ENCODE results near the gene CSNK1G2.
"Not testable (repeated sequence)": the region's sequence is repeated elsewhere in the genome, so short reads cannot be mapped to it uniquely, and the experiment has no call there.

Gene CSNK1G2

DNA sequence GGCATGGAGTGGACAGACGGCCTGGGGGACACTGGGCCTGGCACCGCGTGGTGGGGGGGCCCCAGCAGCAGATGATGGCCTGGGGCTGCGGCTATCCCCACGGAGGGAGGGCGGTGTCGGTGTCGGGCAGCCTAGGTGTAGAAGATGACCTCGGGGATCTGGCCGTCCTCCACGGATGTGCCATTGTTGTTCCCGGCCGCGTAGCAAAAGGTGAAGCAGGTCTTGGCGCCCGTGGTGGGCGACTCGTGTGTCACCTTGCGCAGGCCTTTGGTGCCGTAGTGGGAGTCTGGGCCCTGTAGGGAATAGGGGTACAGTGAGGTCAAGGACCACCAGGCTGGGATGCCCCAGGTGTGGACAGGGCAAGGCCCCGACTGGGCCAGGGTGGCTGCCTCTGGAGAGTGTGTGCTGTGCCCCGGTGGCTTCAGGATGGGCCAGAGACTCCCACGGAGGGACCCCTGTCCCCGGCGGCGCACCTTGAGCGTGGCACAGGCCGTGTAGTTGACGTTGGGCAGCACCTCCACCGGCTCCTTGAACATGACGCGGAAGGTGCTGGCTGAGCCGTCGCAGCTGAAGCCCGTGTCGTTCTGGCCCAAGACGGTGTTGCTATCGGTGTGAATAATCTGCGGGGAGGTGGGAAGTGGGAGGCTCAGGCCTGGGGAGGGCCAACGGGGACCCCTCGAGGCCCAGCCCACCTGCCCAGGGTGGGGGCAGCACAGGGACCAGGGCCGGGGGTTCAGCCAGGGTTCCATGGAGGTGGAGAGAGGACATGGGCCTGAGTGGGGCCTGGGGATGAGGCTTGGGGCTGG is 45.6 kb downstream of the CSNK1G2 start:
- no peak for DNase-seq (ENCODE audit: extremely low read depth in 1 of 2, low read depth in 1 of 2)

- DNase-seq (ENCODE audit: extremely low read depth in 1 of 2, low read depth in 1 of 2), result no peak
Observed at GRCh38 chr19:1987197-1988187, 46.5 kb downstream of the CSNK1G2 start.

- DNase-seq (ENCODE audit: extremely low read depth in 1 of 2, low read depth in 1 of 2), result not testable (repeated sequence)
Observed at GRCh38 chr19:1988464-1988863, 47.5 kb downstream of the CSNK1G2 start.

DNA sequence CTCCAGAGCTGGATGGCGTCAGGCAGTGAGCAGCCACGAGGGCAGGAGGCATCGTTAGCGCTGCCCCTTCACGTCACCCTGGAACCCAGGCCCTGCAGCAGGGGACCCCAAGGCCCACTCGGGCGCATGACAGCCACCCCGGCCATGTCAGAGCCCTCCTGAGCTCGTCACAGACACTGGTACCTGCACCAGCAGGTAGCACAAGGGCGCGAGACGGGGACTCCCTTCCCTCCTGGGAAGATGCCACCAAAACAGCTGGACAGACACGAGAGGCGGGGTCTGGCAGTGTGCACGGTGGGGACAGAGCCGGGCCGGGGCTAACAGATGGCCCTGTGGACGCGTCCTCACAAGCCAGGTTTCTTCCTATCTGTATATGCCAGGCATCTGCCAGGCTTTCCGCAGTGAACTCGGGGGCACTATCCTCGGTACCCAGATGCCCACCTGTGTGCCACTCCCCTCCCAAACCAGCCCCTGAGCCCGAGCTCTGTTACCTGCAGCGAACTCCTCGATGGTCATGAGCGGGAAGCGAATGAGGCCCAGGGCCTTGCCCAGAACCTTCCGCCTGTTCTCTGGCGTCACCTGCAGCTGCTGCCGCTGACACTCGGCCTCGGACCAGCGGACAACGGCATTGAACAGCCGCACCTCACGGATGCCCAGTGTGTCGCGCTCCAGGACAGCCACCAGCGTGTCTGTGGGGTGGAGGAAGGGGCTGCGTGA is 48.7 kb downstream of the CSNK1G2 start:
- DNase-seq (ENCODE audit: extremely low read depth in 1 of 2, low read depth in 1 of 2), result no peak

DNA sequence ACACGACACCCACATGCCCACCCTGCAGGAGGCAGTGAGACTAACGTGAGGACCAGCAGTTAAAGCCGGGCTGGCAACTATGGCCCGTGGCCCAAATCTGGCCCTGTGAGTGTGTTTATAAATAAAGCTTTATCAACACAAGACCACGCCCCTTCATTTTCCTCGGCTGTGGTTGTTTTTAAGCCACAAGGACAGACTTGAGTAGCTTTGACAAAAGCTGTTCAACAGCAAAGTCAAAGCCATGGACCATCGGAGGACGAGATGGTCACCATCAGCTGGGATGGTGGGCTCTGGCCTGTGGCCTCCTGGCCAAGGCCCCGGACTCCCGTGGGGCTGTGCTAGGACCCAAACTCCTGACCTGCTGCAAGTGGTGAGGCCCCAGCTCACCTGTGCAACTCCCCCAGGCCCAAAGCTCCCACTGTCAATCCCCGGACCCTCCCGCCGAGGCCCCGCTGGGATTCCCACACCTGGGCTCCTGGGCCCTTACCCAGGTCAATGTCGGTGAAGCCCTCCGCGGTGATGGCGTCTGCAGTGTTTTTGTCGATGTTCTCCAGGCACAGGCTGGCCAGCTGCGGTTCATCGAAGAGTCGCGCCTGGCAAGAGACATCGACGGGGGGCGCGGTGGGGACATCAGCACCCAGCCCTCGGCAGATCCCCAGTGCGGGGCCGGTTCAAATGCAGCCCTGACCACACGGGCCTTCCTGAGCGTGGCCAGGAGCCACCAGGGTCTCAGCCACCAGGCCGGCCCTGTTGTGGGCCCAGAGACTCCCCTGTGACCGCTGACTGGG is 49.5 kb downstream of the CSNK1G2 start:
- DNase-seq (ENCODE audit: extremely low read depth in 1 of 2, low read depth in 1 of 2), result no peak

DNA sequence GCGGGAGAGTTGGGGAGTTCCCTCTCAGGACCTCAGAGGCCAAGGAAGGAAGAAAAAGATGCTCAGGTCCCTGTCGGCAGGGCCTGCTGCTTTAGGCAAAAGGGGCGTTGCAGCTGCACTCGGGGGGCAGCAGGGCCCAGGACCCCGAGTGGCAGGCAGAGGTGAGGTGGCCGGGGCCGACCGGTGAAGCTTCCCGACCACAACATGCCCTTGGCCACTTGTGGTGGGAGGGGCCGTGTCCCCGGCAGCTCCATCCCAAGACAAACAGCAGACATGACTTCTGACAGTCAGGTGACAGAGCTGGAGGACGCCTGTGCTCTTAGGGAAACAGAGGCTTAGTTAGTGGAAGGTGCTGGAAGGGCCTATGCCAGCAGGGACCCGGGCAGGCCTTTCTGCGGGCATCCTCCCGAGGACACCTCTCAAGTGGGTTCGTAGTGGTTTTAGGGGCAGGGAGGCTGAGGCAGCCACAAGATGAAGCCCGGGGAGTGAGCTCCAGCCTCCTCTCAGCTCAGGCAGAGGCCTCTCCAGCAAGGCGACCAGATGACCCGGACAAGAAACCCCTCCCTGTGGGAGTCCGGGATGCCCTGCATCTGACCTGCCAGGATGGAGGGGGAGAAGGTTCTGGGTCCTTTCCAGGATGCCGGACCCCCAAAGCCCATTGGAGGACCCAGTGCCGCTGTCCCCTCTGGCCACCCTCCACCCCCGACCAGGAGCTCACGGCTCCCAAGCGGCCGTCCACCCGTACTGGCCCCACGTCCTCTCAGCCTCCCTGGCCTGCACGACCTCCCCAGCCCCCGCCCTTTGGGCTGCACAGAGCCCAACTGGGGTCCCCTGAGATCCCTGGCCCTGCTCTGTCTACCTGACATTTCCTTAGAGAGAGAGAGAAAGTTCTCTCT is 50.3 kb downstream of the CSNK1G2 start:
- DNase-seq (ENCODE audit: extremely low read depth in 1 of 2, low read depth in 1 of 2), result no peak

GRCh38 chr19:1992759-1993260 is 51.8 kb downstream of the CSNK1G2 start:
- DNase-seq (ENCODE audit: extremely low read depth in 1 of 2, low read depth in 1 of 2), result no peak

GRCh38 chr19:1997353-1998233 is 56.6 kb downstream of the CSNK1G2 start:
- no peak for DNase-seq (ENCODE audit: extremely low read depth in 1 of 2, low read depth in 1 of 2)

DNA sequence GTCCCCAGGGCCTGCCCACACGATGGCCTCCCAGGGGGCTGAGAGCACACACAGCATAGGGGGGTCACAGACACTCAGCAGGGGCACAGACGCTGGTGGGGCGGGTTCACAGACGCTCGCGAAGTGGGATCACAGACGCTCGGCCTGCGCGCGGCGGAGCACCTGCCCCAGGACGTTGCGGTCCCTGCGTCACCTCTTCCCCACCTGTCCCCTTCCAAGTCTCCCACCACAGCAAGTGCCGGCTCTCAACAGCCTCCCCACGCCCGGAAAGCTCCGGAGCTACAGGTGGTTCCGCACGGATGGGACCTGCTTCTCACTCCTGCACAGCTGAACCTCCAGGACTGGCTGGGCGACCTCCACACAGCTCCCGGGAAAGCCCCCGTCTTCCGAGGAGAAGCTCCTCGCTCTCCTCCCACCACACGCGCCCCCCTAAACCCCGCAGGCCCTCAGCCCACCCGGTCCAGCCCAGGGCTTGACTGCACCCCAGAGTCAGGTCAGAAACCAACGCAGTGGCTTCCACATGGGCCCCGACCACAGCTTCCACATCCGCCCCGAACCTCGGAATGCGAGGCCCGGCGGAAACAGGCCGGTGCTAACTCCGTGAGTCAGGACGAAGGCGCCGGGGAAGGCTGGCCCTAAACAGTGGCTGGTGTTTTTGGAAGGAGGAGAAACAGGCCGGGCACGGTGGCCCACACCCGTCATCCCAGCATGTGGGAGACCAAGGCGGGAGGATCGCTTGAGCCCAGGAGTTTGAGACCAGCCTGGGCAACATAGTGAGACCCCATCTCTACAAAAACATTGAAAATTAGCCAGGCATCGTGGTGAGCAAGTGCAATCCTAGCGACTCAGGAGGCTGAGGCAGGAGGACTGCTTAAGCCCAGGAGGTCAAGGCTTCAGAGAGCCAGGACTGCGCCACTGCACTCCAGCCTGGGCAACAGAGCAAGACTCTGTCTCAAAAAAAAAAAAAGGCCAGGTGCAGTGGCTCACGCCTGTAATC is 58.0 kb downstream of the CSNK1G2 start:
- no peak for DNase-seq (ENCODE audit: extremely low read depth in 1 of 2, low read depth in 1 of 2)

- no peak for DNase-seq (ENCODE audit: extremely low read depth in 1 of 2, low read depth in 1 of 2)
Observed at GRCh38 chr19:1999856-2000515, 59.0 kb downstream of the CSNK1G2 start.

DNA sequence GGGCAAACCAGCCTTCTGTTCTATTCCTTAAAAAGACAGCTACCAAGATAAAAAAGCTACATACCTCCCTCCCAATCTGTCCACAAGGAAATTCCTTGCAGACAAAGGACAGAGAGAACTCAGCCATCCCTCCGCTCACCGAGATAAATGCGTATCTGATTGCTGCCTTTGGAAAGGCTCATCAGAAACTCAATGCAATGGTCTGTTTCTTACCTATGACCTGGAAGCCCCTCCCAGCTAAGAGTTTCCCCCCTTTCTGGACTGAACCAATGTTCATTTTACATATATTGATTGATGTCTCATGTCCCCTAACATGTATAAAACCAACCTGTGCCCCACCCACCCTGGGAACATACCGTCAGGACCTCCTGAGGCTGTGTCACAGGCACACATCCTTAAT is 62.9 kb downstream of the CSNK1G2 start:
- no peak for DNase-seq (ENCODE audit: extremely low read depth in 1 of 2, low read depth in 1 of 2)

DNA sequence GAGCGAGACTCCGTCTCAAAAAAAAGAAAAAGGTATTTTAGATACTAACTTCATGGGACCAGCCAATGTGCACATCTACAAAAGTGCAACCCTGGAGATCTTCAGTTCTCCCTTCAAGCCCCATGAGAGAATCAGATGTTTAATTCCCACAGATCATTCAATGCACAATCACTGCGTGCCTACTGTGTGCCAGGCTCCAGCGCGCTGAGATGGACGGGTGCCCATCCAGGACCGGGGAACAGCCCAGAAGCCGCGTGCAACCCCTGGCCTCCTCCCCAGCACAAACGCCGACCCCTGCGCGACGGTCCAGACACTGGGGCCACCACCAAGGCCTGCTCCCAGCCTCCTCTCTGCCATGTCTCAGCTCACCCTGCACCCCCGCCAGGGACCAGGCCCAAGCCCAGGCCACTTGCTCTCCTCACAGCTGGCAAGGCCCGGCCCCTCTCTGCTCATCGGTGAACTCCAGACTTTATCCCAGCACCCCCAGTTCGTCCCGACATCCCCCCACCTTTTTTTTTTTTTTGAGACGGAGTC is 69.2 kb downstream of the CSNK1G2 start:
- no peak for DNase-seq (ENCODE audit: extremely low read depth in 1 of 2, low read depth in 1 of 2)

DNA sequence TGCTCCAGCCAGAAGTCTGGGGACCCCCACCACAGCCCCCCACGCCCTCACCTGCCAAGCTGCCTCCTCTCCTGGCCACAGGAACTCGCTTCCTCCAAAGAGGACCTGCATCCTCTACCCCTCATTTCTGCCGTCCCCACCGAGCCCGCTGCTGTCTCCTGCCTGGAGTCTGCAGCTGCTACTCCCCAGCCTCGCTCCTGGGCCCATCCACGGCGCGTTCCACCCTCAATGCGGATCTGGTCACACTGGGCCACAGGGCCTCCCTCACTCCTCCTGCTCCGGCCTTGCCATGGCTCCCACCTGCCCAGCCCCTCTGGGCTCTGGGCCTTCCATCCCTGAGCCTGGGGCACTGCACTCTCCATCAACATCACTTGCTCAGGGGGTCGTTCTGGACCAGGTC is 70.2 kb downstream of the CSNK1G2 start:
- no peak for DNase-seq (ENCODE audit: extremely low read depth in 1 of 2, low read depth in 1 of 2)

- no peak for DNase-seq (ENCODE audit: extremely low read depth in 1 of 2, low read depth in 1 of 2)
Observed at GRCh38 chr19:2012941-2013682, 72.1 kb downstream of the CSNK1G2 start.

- no peak for DNase-seq (ENCODE audit: extremely low read depth in 1 of 2, low read depth in 1 of 2)
Observed at GRCh38 chr19:2013683-2013961, 72.7 kb downstream of the CSNK1G2 start.

- no peak for DNase-seq (ENCODE audit: extremely low read depth in 1 of 2, low read depth in 1 of 2)
Observed at GRCh38 chr19:2014131-2014571, 73.2 kb downstream of the CSNK1G2 start.

Data from activated CD8-positive, alpha-beta memory T cell treated with anti-CD3 and anti-CD28 coated beads for 1 hour (primary cell).